Trophoblast cell (in vitro differentiated cells and primary cell): ENCODE measurements around the gene EHD4.

Experiments used
- DNase-seq, 2 donors: peaks; one replicate each; pipeline ENCODE4 v3.0.0-alpha.2; 2016
- H2AFZ ChIP-seq: 2 replicates; pipeline ENCODE4 v1.6.1; 2013; ENCODE audit warnings: low read length, moderate library complexity, mild to moderate bottlenecking; ENCODE audit not compliant: insufficient read depth, poor library complexity
- H2AK5ac ChIP-seq: 2 replicates; pipeline ENCODE4 v1.6.1; 2013; ENCODE audit warnings: mild to moderate bottlenecking, low read length
- H2BK120ac ChIP-seq: 2 replicates; pipeline ENCODE4 v1.6.1; 2013; ENCODE audit warnings: low read length, mild to moderate bottlenecking, moderate library complexity; ENCODE audit not compliant: insufficient read depth, poor library complexity
- H2BK12ac ChIP-seq: 2 replicates; pipeline ENCODE4 v1.6.1; 2013; ENCODE audit warnings: mild to moderate bottlenecking, low read length, moderate library complexity
- H2BK5ac ChIP-seq: 2 replicates; pipeline ENCODE4 v1.6.1; 2013; ENCODE audit warnings: low read length, low read depth, moderate library complexity, mild to moderate bottlenecking; ENCODE audit not compliant: poor library complexity
- H3K14ac ChIP-seq: 2 replicates; pipeline ENCODE4 v1.6.1; 2013; ENCODE audit warnings: mild to moderate bottlenecking, low read length
- H3K18ac ChIP-seq: 2 replicates; pipeline ENCODE4 v1.6.1; 2013; ENCODE audit warnings: mild to moderate bottlenecking, low read length
- H3K23ac ChIP-seq: 2 replicates; pipeline ENCODE4 v1.6.1; 2013; ENCODE audit warnings: low read length
- H3K27ac ChIP-seq: 2 replicates; pipeline ENCODE4 v1.5.1; 2013; ENCODE audit warnings: low read depth, mild to moderate bottlenecking, inconsistent platforms, low read length, moderate library complexity
- H3K27me3 ChIP-seq: 2 replicates; pipeline ENCODE4 v1.6.1; 2013; ENCODE audit warnings: inconsistent platforms, mild to moderate bottlenecking, low read length, moderate library complexity; ENCODE audit not compliant: insufficient read depth
- H3K36me3 ChIP-seq, 2 experiments: 1 replicate in 1 of 2; 2 replicates in 1 of 2; pipeline ENCODE4 v1.6.1; 2013; ENCODE audit warnings: low read length in 2 of 2, mild to moderate bottlenecking in 2 of 2, moderate library complexity in 1 of 2; ENCODE audit not compliant: insufficient read depth in 2 of 2, control insufficient read depth in 1 of 2
- H3K4ac ChIP-seq: 2 replicates; pipeline ENCODE4 v1.6.1; 2013; ENCODE audit warnings: low read depth, mild to moderate bottlenecking, low read length, moderate library complexity
- H3K4me1 ChIP-seq, 2 experiments: 1 replicate in 1 of 2; 2 replicates in 1 of 2; pipeline ENCODE4 v1.6.1; 2013; ENCODE audit warnings: low read length in 2 of 2, mild to moderate bottlenecking in 2 of 2, moderate library complexity in 1 of 2; ENCODE audit not compliant: insufficient read depth in 2 of 2, control insufficient read depth in 1 of 2
- H3K4me2 ChIP-seq: 2 replicates; pipeline ENCODE4 v1.6.1; 2013; ENCODE audit warnings: inconsistent platforms, mild to moderate bottlenecking, low read length, moderate library complexity
- H3K4me3 ChIP-seq: 2 replicates; pipeline ENCODE4 v1.5.1; 2013; ENCODE audit warnings: mild to moderate bottlenecking, low read depth, low read length, inconsistent platforms
- H3K79me1 ChIP-seq: one replicate; pipeline ENCODE4 v1.6.1; 2013; ENCODE audit warnings: low read length
- H3K79me2 ChIP-seq: 2 replicates; pipeline ENCODE4 v1.6.1; 2013; ENCODE audit warnings: low read length, mild to moderate bottlenecking; ENCODE audit not compliant: control insufficient read depth, insufficient read depth, poor library complexity
- H3K9ac ChIP-seq: 2 replicates; pipeline ENCODE4 v1.6.1; 2013; ENCODE audit warnings: mild to moderate bottlenecking, low read length
- H3K9me3 ChIP-seq: 2 replicates; pipeline ENCODE4 v1.6.1; 2013; ENCODE audit warnings: low read depth, mild to moderate bottlenecking, control low read depth, inconsistent platforms, low read length; ENCODE audit not compliant: insufficient read depth
- H4K12ac ChIP-seq: 2 replicates; pipeline ENCODE4 v1.6.1; 2013; ENCODE audit warnings: low read depth, mild to moderate bottlenecking, low read length, moderate library complexity
- H4K8ac ChIP-seq: 2 replicates; pipeline ENCODE4 v1.6.1; 2013; ENCODE audit warnings: low read depth, mild to moderate bottlenecking, low read length, moderate library complexity
- H4K91ac ChIP-seq: one replicate; pipeline ENCODE4 v1.6.1; 2013; ENCODE audit warnings: low read depth, mild to moderate bottlenecking, low read length, moderate library complexity
- WGBS: extraction: QIAGEN DNeasy Blood & Tissue Kit; methylation state at CpG from one replicate; pipeline ENCODE4 v1.1.7; 2013; ENCODE audit warnings: missing lambda C conversion rate; ENCODE audit not compliant: insufficient read length, insufficient coverage; ENCODE audit errors: extremely low coverage; 5-methylcytosine and 5-hydroxymethylcytosine counted together

The EHD4 gene

GRCh38 chr15:41961595-41962202 is 10.7 kb downstream of the EHD4 start:
- Histone ChIP-seq H4K12ac (no peak overlapping the region), H3K4me2 (no peak overlapping the region), H3K4me3 (no peak overlapping the region), H2BK5ac (no peak overlapping the region), H4K91ac (no peak overlapping the region), H3K9me3 (no peaks in the 10 kb centered on the region), H3K14ac (no peak overlapping the region), H2AFZ (no peak overlapping the region), H3K23ac (no peak overlapping the region), H3K27me3 (no peaks in the 10 kb centered on the region), H2BK12ac (no peak overlapping the region), H3K9ac (no peak overlapping the region), H2AK5ac (no peak overlapping the region), H3K4ac (no peak overlapping the region), H2BK120ac (no peak overlapping the region), H3K79me1 (no peaks in the 10 kb centered on the region), H3K4me1 (peaks cover 20 to 27% of the 10 kb centered on the region in 2 experiments), H3K27ac (no peak overlapping the region), H3K79me2 (peaks cover 4% of the 10 kb centered on the region), H3K36me3 (peaks cover 2 to 3% of the 10 kb centered on the region in 2 experiments), H3K18ac (no peak overlapping the region), H4K8ac (no peak overlapping the region)
- WGBS: no CpG with 5 or more reads among the region's 1 CpG
- no peak for DNase-seq

DNA sequence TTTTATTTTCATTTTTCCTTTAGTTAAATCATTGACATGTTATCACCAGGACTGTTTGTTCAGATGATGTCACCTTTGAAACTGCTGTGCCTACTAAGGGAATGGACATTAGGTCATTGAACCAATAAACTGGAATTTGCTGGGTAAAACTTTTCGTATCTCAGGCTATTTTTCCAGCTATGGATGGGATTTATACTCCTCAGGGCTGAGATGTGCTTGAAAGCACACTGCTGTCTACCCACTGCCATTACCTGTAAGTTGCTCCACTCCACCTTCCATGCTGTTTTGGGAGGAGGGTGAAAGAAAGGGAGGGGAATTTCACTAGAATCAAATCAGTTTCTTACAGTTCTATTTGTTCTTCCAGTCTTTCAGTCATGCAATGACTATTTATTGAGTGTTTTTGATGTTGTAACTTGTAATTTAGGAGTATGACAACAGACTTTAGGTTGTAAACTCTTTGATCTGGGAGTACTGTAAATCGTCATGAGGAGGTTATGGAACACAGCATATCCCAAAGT is 11.3 kb downstream of the EHD4 start:
- Histone ChIP-seq H4K91ac (peak overlapping the region; percentile 18), H2AK5ac (peak overlapping the region; percentile 10), H4K8ac (no peak overlapping the region), H3K79me2 (peaks cover 2% of the 10 kb centered on the region), H3K79me1 (no peaks in the 10 kb centered on the region), H2BK5ac (no peak overlapping the region), H3K27ac (no peak overlapping the region), H3K14ac (no peak overlapping the region), H3K27me3 (no peaks in the 10 kb centered on the region), H3K9me3 (no peaks in the 10 kb centered on the region), H2BK120ac (no peak overlapping the region), H3K4me3 (no peak overlapping the region), H2AFZ (no peak overlapping the region), H3K9ac (no peak overlapping the region), H3K36me3 (peaks cover 2 to 3% of the 10 kb centered on the region in 2 experiments), H3K18ac (no peak overlapping the region), H3K4me1 (peaks cover 17 to 22% of the 10 kb centered on the region in 2 experiments), H3K4ac (no peak overlapping the region), H2BK12ac (no peak overlapping the region), H4K12ac (no peak overlapping the region), H3K4me2 (no peak overlapping the region), H3K23ac (no peak overlapping the region)
- no peak for DNase-seq
- no CpG with 5 or more reads among the region's 2 CpGs for WGBS

DNA sequence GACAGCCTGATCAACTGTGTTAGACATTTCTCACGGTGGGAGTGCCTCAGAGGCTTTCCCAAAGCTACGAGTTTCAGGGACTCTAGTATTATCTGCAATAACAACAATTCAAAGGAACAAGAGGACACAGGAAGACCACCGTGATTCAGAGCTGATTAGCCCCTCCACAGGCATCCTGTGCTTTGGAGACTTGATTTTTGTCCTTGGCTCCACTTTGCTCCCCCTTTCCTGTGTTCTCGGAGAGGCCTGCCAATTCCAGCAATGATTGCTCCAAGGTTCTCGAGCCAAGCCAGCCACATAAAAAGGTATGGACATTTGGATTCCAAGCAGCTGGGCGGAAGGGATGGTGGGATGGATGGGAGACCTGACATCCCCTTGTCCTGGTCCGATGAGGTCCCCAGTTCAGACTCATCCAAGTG is 14.3 kb downstream of the EHD4 start:
- Histone ChIP-seq H3K27ac (no peak overlapping the region), H2BK5ac (no peak overlapping the region), H3K18ac (peak overlapping the region; percentile 8), H3K14ac (no peak overlapping the region), H2AFZ (no peak overlapping the region), H3K9me3 (no peaks in the 10 kb centered on the region), H4K8ac (no peak overlapping the region), H3K79me1 (no peaks in the 10 kb centered on the region), H3K4me2 (no peak overlapping the region), H2BK12ac (no peak overlapping the region), H3K4me1 (peaks cover 20 to 24% of the 10 kb centered on the region in 2 experiments), H3K23ac (no peak overlapping the region), H4K91ac (no peak overlapping the region), H4K12ac (no peak overlapping the region), H2BK120ac (no peak overlapping the region), H3K4me3 (no peak overlapping the region), H2AK5ac (no peak overlapping the region), H3K27me3 (no peaks in the 10 kb centered on the region), H3K36me3 (peaks cover 4 to 9% of the 10 kb centered on the region in 2 experiments), H3K79me2 (peaks cover 2% of the 10 kb centered on the region), H3K4ac (no peak overlapping the region), H3K9ac (no peak overlapping the region)
- DNase-seq: no peak
- WGBS: no CpG with 5 or more reads among the region's 7 CpGs

GRCh38 chr15:41957021-41957897 is 15.1 kb downstream of the EHD4 start:
- no peak for DNase-seq
- Histone ChIP-seq H4K12ac (no peak overlapping the region), H4K8ac (no peak overlapping the region), H3K4me1 (peaks cover 20 to 24% of the 10 kb centered on the region in 2 experiments), H2BK120ac (no peak overlapping the region), H2AFZ (no peak overlapping the region), H4K91ac (no peak overlapping the region), H3K36me3 (peaks cover 9 to 14% of the 10 kb centered on the region in 2 experiments), H3K4me2 (no peak overlapping the region), H3K14ac (no peak overlapping the region), H3K4ac (peak overlapping the region; percentile 56), H3K4me3 (no peak overlapping the region), H3K23ac (no peak overlapping the region), H3K18ac (peak overlapping the region; percentile 27), H2AK5ac (no peak overlapping the region), H3K79me2 (peaks cover 2% of the 10 kb centered on the region), H3K27me3 (no peaks in the 10 kb centered on the region), H3K27ac (no peak overlapping the region), H3K9ac (no peak overlapping the region), H2BK12ac (no peak overlapping the region), H3K79me1 (no peaks in the 10 kb centered on the region), H2BK5ac (no peak overlapping the region), H3K9me3 (no peaks in the 10 kb centered on the region)
- no CpG with 5 or more reads among the region's 12 CpGs for WGBS
